ENCODE measurements around the gene LAMA4.

Gene LAMA4

DNA sequence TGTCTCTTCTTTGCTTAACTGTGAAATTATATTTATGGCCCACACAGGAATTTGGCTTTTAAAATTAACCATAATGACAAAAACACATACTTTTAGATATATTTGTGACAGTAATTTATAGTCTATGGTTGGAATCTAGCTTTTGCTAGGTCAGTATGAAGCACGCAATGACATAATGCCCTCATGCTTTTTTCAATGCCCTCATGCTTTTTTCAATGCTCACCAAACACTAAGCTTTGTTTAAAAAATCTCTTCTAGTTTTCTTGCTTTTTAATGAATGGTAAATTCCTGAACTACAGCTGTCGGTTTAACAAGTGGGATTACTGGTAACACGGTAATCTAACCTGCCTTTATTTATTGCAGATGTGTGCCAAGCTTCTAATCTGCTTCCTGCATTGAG, 187.8 kb downstream of the LAMA4 start:
- no peak for DNase-seq

- no peak for DNase-seq
These were observed 188.9 kb downstream of the LAMA4 start for GRCh38 chr6:112065426-112065986.

GRCh38 chr6:112062966-112063365, 191.4 kb downstream of the LAMA4 start:
- no peak for DNase-seq

DNA sequence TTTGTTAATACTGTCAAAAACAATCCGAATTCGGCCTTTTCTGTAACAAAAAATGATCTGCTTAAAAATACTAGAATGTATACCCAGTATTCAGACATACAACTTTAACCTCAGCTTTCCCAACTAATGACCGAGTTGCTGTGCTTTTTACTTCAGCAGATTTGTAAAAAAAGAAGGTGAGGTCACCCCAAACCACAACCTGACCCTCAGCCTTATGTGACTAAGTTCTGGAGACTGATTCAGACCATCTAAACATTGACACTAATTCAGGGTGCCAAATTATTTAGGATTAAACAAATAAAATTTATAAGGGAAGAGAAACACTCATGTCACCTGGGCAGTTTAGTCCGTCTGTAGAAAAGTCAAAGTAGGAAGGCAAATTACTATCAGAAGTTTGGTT, 192.8 kb downstream of the LAMA4 start:
- no peak for DNase-seq

Data from stimulated activated naive CD4-positive, alpha-beta T cell (primary cell).